GM18502 (cell line): ENCODE measurements around the gene TRMT6.

Experiments used
- ATAC-seq: cut with Tn5 transposase; IDR thresholded peaks from one replicate; pipeline ENCODE4 v1.9.1; 2021; ENCODE audit warnings: mild to moderate bottlenecking; ENCODE audit not compliant: unreplicated experiment, poor library complexity

TRMT6 gene

GRCh38 chr20:5968462-5968861, 18.1 kb upstream of the TRMT6 start:
- no peak for ATAC-seq

- ATAC-seq = no peak
These were observed 17.1 kb upstream of the TRMT6 start for GRCh38 chr20:5967469-5967868.

- ATAC-seq = no peak
These were observed 426 bp downstream of the TRMT6 start for GRCh38 chr20:5949943-5950270.

GRCh38 chr20:5947276-5947675, 3.1 kb downstream of the TRMT6 start:
- ATAC-seq = no peak

- no peak for ATAC-seq
These were observed 4.4 kb downstream of the TRMT6 start for GRCh38 chr20:5945963-5946362.

- ATAC-seq = no peak
These were observed 11.8 kb downstream of the TRMT6 start for GRCh38 chr20:5938456-5939029.

- ATAC-seq = no peak
These were observed 14.1 kb downstream of the TRMT6 start for GRCh38 chr20:5936238-5936637.

GRCh38 chr20:5935384-5935783, 14.9 kb downstream of the TRMT6 start:
- ATAC-seq = no peak

GRCh38 chr20:5933802-5934436, 16.4 kb downstream of the TRMT6 start:
- no peak for ATAC-seq

- no peak for ATAC-seq
These were observed 17.5 kb downstream of the TRMT6 start for GRCh38 chr20:5932796-5933195.

- no peak for ATAC-seq
These were observed 18.9 kb downstream of the TRMT6 start for GRCh38 chr20:5931411-5931810.

GRCh38 chr20:5928836-5929715, 21.3 kb downstream of the TRMT6 start:
- ATAC-seq = no peak

GRCh38 chr20:5927749-5928462, 22.4 kb downstream of the TRMT6 start:
- ATAC-seq = no peak

- ATAC-seq = no peak
These were observed 24.8 kb downstream of the TRMT6 start for GRCh38 chr20:5925551-5925950.

- no peak for ATAC-seq
These were observed 26.8 kb downstream of the TRMT6 start for GRCh38 chr20:5923493-5923892.

- ATAC-seq = no peak
These were observed 29.8 kb downstream of the TRMT6 start for GRCh38 chr20:5920581-5920980.

- no peak for ATAC-seq
These were observed 30.4 kb downstream of the TRMT6 start for GRCh38 chr20:5919626-5920544.

- no peak for ATAC-seq
These were observed 31.3 kb downstream of the TRMT6 start for GRCh38 chr20:5918856-5919625.

GRCh38 chr20:5914859-5915258, 35.5 kb downstream of the TRMT6 start:
- ATAC-seq = no peak
